ENCODE measurements around the gene AMBRA1.

- TF ChIP-seq CTCF (IDR thresholded peaks at IDR 0.05) (no peak), POLR2AphosphoS5 (IDR thresholded peaks at IDR 0.05) (no peak), POLR2A (IDR thresholded peaks at IDR 0.05; ENCODE audit: low read depth) (no peak)
These were observed 242.7 kb downstream of the AMBRA1 start for GRCh38 chr11:46351148-46351547.
